PC-9 (cell line): ENCODE results near the gene CNN3.

ENCODE experiments used
- EZH2 ChIP-seq: fragments of 200-600 bp; sonication (generic); IDR thresholded peaks from 2 replicates; pipeline ENCODE4 v1.8.0; 2017; ENCODE audit warnings: antibody characterized with exemption, low read depth
- TF ChIP-seq, protein P1 (sequence below): fragments of 200-600 bp; sonication (generic); conservative IDR thresholded peaks from 2 replicates; pipeline ENCODE4 v1.6.1; 2017; ENCODE audit warnings: mixed run types, antibody characterized with exemption, mild to moderate bottlenecking, moderate library complexity

- TF ChIP-seq, protein P1, sequence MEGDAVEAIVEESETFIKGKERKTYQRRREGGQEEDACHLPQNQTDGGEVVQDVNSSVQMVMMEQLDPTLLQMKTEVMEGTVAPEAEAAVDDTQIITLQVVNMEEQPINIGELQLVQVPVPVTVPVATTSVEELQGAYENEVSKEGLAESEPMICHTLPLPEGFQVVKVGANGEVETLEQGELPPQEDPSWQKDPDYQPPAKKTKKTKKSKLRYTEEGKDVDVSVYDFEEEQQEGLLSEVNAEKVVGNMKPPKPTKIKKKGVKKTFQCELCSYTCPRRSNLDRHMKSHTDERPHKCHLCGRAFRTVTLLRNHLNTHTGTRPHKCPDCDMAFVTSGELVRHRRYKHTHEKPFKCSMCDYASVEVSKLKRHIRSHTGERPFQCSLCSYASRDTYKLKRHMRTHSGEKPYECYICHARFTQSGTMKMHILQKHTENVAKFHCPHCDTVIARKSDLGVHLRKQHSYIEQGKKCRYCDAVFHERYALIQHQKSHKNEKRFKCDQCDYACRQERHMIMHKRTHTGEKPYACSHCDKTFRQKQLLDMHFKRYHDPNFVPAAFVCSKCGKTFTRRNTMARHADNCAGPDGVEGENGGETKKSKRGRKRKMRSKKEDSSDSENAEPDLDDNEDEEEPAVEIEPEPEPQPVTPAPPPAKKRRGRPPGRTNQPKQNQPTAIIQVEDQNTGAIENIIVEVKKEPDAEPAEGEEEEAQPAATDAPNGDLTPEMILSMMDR: no peak
- no peak for TF ChIP-seq EZH2
These were observed 7.6 kb upstream of the CNN3 start for GRCh38 chr1:94934551-94934950.
